Activated CD4-positive, alpha-beta T cell treated with anti-CD3 and anti-CD28 coated beads, Interleukin-10, Interleukin-2, amounts not matched to agents 100 ng/mL and 50 ng/mL, durations not matched to agents 16 hours and 8 hours (primary cell): ENCODE data around the gene KLHL14.
"Not testable (repeated sequence)": the region's sequence is repeated elsewhere in the genome, so short reads cannot be mapped to it uniquely, and the experiment has no call there.

Source experiments
- DNase-seq: peaks from one replicate; pipeline ENCODE4 v3.0.0-alpha.2; 2020

KLHL14 gene

DNA sequence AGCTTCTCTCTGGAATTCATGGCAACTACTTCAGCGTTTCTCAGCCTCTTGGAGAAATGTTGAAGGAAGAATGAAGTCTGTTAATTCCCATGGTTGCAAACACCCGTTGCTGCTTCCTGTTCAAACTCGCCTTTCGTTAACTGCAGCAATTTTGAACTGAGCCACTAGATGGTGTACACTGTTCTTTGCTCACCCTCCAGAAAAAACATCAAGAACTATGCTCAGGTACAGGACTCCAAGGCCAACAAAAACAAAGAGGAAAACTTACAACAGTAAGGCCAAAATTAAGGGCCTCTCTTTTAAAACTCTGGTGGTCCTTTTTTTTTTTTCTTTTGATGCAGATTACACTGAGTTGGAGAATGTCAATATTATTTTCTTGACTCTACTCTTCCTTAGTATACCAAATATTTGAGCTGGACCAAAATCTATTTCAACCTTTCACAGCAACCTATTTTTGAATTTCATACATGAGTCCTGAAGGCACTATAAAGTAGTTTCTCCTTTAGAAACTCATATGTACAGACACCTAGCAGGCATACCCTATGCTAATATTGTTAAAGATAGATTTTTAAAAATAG, 58.2 kb downstream of the KLHL14 start:
- DNase-seq: peak; percentile 50

DNA sequence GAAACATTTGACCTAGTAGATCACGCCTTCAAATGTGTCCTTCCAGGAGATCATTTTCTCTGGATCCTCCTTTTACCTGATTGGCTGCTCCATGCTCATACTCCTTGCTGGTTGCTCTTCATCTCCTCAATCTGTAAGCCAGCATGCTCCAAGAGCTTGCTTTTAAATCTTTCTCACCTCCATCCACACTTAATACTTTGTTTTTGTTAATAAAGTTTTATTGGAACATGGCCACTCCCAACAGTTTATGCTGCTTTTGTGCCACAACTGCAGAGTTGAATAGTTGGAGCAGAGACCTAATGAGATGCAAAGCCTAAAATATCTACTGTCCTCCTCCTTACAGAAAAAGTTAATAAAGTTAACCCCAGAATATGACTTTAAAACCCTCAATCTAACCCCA, 60.0 kb downstream of the KLHL14 start:
- no peak for DNase-seq

DNA sequence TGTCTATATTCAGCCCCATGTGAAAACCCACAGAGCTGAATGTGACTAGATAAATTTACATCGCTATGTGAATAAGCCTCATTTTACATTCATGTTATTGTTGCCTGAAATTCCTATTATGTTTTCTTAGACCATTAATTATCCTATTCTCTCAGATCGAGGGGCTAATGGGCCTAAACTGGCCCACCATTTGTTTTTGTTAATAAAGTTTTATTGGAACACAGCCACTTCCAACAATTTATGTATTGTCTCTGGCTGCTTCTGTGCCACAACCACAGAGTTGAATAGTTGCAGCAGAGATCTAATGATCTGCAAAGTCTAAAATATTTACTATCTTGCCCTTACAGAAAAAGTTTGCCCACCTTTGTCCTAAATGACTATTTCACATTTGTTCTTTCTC, 61.0 kb downstream of the KLHL14 start:
- no peak for DNase-seq

DNA sequence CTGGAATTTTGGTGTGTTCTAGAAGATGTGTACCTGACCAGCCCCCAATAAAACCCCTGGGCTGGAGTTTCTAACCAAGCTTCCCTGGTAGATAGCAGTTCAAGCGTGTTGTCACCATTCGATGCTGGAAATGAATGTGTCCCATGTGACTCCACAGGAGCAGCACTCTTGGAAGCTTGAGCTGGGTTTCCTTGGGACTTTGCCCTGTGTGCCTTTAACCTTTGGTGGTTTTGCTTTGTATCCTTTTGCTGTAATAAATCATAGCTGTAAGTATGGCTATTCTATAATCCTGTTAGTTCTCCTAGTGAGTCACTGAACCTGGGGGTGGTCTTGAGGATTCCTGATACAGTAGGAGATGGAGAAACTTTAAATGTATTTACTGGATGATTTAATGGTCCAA, 65.2 kb downstream of the KLHL14 start:
- no peak for DNase-seq

DNA sequence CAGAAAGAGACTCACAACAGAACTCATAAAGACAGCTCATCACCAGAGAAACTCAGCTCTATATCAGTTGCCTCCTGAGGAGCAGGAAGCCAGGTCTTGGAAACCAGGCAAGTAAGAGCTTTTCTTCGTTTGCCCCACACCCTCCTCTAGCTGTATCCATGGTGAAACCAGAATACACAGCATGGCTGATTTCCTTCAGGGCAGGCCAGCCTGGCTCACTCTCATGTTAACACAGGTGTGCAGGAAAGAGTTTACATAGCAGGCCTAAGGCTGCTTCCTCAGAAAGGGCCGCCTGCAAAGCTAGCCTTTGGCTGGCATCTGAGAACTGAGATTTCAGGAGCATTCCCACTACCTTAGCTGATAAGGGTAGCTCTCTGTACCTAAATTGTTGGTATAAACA, 65.7 kb downstream of the KLHL14 start:
- no peak for DNase-seq

DNA sequence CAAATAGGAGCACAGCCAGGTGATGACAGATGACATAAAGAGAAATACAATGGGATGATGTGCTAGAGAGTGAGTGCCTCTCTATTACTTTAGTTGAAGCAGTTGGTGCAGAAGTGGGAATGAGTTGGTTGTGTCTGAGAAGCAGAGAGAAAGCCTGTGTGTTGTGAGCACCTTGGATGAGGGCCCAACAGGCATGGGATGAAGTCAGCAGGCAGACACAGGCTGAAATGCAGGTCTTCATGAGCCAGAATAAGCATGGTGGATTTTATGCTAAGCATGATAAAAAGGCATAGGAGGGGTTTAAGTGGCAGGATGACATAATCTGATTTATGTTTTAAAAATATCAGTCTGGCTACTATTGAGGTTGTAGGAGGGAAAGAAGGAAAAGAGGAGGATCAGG, 71.5 kb downstream of the KLHL14 start:
- no peak for DNase-seq

DNA sequence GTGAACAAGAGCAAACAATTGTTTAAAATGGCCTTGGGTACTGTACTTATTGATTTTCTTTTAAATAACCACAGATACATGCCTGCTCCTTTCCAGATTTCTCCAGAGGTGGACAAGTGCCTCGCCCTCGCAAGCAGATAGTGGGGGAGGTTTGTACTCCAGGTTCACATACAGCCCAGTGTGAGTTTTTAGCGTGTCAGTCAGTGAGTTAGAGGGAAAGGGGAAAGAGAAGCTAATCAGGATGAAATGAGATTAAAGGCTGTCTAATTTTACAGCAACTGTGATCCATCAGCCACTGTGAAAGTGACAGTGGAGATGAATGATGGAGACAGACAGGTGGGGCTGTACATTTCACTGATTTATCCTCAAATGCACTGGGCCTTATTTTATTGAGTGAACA, 74.7 kb downstream of the KLHL14 start:
- no peak for DNase-seq

- DNase-seq: no peak
These were observed 76.4 kb downstream of the KLHL14 start for GRCh38 chr18:32696376-32696775.

DNA sequence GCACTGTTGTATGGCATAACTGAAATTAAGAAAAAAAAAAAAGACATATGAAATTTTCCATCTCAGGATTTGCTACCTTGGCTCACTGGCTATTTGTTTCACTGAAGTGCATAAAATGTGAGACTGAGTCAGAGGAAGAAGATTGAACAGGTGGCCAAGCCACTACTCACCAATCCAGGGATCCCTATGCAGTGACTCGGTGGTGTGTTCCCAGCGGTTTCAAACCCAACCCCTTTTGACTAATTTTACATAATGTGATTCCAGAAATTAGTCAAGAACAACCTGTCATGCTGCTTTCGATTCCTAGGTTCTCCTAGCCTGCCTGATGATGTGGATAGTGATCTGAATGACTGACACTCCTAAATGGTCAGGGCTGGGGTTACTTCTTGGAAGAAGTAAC, 77.3 kb downstream of the KLHL14 start:
- DNase-seq: peak; percentile 4

GRCh38 chr18:32688821-32689220, 84.0 kb downstream of the KLHL14 start:
- no peak for DNase-seq

DNA sequence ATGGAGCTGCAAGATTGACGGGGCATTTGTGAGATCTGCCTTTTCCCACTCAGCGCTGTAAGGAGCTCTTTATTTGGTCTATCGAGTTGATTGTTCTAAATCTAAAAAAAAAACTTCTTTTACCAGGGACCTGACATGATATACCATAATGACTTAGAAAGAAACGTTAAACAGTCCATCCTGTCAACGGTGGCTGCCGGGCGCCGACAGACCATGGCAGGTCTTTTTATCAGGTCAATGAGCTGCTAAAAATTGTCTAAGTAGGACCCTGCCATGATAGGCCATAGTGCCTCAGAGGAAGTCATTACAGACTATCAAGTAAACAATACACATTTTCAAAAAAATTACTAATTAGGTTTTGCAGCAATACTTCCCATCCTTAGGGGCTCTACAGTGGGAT, 87.9 kb downstream of the KLHL14 start:
- no peak for DNase-seq

DNA sequence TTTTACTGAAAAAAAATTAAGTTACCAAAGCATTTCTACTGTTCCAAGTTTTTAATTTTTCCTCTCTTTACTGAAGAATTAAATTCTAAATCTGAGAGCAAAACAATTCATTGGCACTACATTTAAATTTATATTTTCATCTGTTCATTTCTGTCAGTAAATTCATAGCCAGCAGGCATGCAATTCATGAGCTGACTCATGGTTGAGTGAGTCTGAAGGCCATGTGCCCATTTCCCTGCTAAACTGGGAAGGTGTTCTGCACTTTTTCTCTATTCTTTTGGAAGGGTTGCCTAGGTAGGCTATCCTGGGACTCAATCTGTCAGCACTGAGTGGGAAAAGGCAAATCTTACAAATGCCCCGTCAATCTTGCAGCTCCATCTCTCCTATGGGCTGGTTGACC, 88.7 kb downstream of the KLHL14 start:
- DNase-seq: no peak

DNA sequence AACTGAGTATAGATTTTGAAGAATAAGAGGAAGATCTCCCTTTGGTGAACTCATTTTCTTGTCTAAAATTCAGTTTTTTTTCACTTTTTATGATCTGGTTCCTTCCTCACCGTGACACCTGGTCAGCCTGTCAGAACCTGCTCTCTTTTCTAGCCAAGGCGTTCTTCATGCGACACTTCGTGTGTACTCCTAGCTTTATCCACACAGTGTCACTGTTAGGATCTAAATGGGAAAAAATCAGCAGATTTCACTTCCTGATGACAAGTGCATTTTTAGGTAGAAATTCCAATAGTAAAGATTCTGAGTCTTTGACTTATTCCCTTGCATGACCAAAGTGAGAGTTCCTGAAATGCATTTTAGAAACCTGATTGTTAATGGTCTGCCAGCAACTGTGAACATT, 89.8 kb downstream of the KLHL14 start:
- DNase-seq: no peak

GRCh38 chr18:32677578-32677977, 95.2 kb downstream of the KLHL14 start:
- no peak for DNase-seq

- no peak for DNase-seq
These were observed 98.3 kb downstream of the KLHL14 start for GRCh38 chr18:32674491-32674890.

GRCh38 chr18:32672398-32672797, 100.4 kb downstream of the KLHL14 start:
- no peak for DNase-seq

GRCh38 chr18:32670727-32671126, 102.1 kb downstream of the KLHL14 start:
- no peak for DNase-seq

GRCh38 chr18:32669549-32670165, 103.2 kb downstream of the KLHL14 start:
- DNase-seq: no peak

DNA sequence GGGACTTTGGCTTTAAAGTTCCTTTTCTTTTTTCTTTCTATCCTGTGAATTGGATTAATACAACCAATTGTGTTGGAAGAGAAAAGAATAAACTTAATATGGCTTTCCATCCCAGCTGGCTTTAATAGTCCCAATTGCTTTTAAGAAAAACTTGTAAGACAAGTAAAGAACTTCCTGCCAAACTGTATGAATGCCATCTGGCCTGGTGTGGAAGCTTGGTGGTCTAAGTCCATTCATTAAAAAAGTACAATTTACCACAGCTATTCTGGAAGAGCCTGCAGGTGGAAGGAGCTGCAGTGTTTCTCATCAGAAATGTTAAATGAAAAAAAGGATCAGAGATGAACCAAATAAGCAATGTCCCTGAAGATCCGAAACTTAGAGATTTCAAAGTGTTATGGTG, 103.9 kb downstream of the KLHL14 start:
- no peak for DNase-seq

GRCh38 chr18:32661486-32662299, 111.1 kb downstream of the KLHL14 start:
- DNase-seq: peak; percentile 51

GRCh38 chr18:32654507-32654906, 118.3 kb downstream of the KLHL14 start:
- not testable (repeated sequence) for DNase-seq

DNA sequence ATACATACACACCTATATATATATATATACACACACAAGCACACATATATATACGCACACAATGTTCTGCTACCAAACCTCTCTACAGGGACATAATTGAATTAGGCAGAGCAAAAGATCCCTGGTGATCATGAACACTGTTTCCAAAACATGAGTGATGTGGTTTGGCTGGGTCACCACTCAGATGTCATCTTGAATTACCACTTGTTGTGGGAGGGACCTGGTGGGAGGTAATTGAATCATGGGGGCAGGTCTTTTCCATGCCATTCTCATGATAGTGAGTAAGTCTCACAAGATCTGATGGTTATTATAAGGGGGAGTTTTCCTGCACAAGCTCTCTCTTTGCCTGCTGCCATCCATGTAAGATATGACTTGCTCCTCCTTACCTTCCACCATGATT, 135.2 kb downstream of the KLHL14 start:
- DNase-seq: not testable (repeated sequence)

DNA sequence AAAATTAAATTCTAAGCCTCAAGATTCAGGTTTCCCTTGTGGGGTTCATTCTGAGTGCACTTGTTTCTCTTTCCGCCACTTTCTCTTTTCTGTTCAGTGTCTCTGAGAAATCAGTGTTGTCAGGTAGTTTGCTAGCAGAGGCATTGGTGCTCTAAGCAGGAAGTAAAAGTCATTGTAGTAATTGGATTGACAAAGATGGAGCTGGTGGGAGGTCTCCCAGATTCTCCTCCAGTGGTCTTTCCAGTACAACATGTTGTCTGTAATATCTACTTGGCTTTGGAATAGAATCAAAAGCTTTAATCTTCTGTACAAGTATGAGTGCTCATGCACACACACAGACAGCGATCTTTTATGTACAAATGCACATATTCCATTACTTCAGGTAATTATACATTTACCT, 135.6 kb downstream of the KLHL14 start:
- DNase-seq: no peak

GRCh38 chr18:32634876-32635431, 137.9 kb downstream of the KLHL14 start:
- no peak for DNase-seq
